Spleen (tissue), 11 donors: ENCODE data around the gene SLC39A1. TPM values are rescaled to one million over a fixed set of nuclear protein-coding genes. Genes with fewer than 3 reads are reported as not detected.

ENCODE experiments used
- DNase-seq: peaks from one replicate; pipeline ENCODE4 v3.0.0-alpha.2; 2020
- H3K27ac ChIP-seq, 8 donors: fragments of 200-600 bp; sonication (generic) in 7 of 8; 1 replicate in 4 of 8; 2 replicates in 4 of 8; pipeline versions ENCODE4 v1.5.0 to v1.8.0; 2016 to 2021; ENCODE audit warnings: inconsistent platforms in 4 of 8, mild to moderate bottlenecking in 4 of 8, moderate library complexity in 1 of 8
- H3K27me3 ChIP-seq, 7 donors: fragments of 200-600 bp; sonication (generic) in 6 of 7; replicated peaks in 1 of 7; 1 replicate in 4 of 7; 2 replicates in 3 of 7; pipeline versions ENCODE4 v1.5.0 to v1.8.0; 2016 to 2021; ENCODE audit warnings: inconsistent platforms in 3 of 7, mild to moderate bottlenecking in 1 of 7
- H3K36me3 ChIP-seq, 6 donors: fragments of 200-600 bp; sonication (generic) in 5 of 6; 1 replicate in 4 of 6; 2 replicates in 2 of 6; pipeline versions ENCODE4 v1.5.0 to v1.8.0; 2016 to 2021; ENCODE audit warnings: inconsistent platforms in 2 of 6
- H3K4me1 ChIP-seq, 6 donors: fragments of 200-600 bp; sonication (generic) in 5 of 6; 1 replicate in 3 of 6; 2 replicates in 3 of 6; pipeline versions ENCODE4 v1.5.0 to v1.8.0; 2016 to 2021; ENCODE audit warnings: inconsistent platforms in 3 of 6
- H3K4me3 ChIP-seq, 8 donors: fragments of 200-600 bp; sonication (generic) in 7 of 8; 1 replicate in 4 of 8; 2 replicates in 4 of 8; pipeline versions ENCODE4 v1.5.0 to v1.8.0; 2016 to 2021; ENCODE audit warnings: inconsistent platforms in 4 of 8, mild to moderate bottlenecking in 4 of 8, moderate library complexity in 2 of 8
- H3K9me3 ChIP-seq, 8 donors: fragments of 200-600 bp; sonication (generic) in 7 of 8; 1 replicate in 4 of 8; 2 replicates in 4 of 8; pipeline versions ENCODE4 v1.5.0 to v1.8.0; 2016 to 2021; ENCODE audit warnings: inconsistent platforms in 4 of 8
- POLR2A ChIP-seq, 3 donors: fragments of 450-650 bp; IDR thresholded peaks; one replicate each; pipeline ENCODE4 v1.5.1; 2017; ENCODE audit warnings: antibody characterized with exemption in 3 of 3, mild to moderate bottlenecking in 1 of 3
- POLR2AphosphoS5 ChIP-seq, 3 donors: sonication (generic); formaldehyde crosslinking; IDR thresholded peaks; one replicate each; pipeline ENCODE4 v1.5.1; 2017; ENCODE audit warnings: antibody characterized with exemption in 3 of 3
- WGBS, 5 donors: extraction: QIAGEN DNeasy Blood & Tissue Kit in 3 of 5; methylation state at CpG; one replicate each; pipeline versions ENCODE4 v1.1.5 to v1.1.7; 2013 to 2018; 5-methylcytosine and 5-hydroxymethylcytosine counted together
- intact Hi-C: fragments of 100-400 bp; cut with DNase I; formaldehyde crosslinking; loops from one replicate; pipeline ENCODE4 v1.15.0; 2023; ENCODE audit warnings: low total_unique reads
- polyA plus RNA-seq, 3 donors: library from polyadenylated mRNA; stranded (reverse); fragments of 200-250 nt; gene quantifications; one replicate each; pipeline ENCODE4 v1.2.1, GENCODE V29; 2013
- total RNA-seq, 7 donors: library from RNA; depleted of rRNA in 3 of 7; stranded (reverse); fragments of >200 nt in 3 of 7; fragmentation: NEBNext Ultra II Directional in 4 of 7; extraction: Animal tissue kit (Norgen Biotek cat#: 25700) in 4 of 7; gene quantifications; one replicate each; pipeline versions ENCODE4 v1.1.0 to v1.2.1, GENCODE V29; 2016 to 2021
- TF ChIP-seq, protein P1 (sequence below), 11 experiments: fragments of 200-600 bp in 7 of 11; fragments of 450-650 bp in 4 of 11; sonication (generic) in 4 of 11; IDR thresholded peaks in 8 of 11; conservative IDR thresholded peaks in 3 of 11; 1 replicate in 7 of 11; 2 replicates in 4 of 11; pipeline versions ENCODE4 v1.4.0 to v1.8.0; 2016 to 2021; ENCODE audit warnings: antibody characterized with exemption in 11 of 11, inconsistent platforms in 4 of 11, mild to moderate bottlenecking in 1 of 11
- donor health status: healthy with polysubstance abuse.
- donor health status: DM: no; HTN: no; CAD: no; lungs with moderate emphysema.
- donor health status: DM: no; HTN: no; CAD: no.
- donor health status: Bipolar disorder and iron deficiency.
- donor health status: healthy.
- donor health status: DM: no; HTN: no; CAD: no.
- donor health status: DM: yes; HTN: yes; CAD: no.

The SLC39A1 gene
- total and polyA plus RNA-seq, 10 donors: 23.6 to 88.4 (median 69.4) TPM

DNA sequence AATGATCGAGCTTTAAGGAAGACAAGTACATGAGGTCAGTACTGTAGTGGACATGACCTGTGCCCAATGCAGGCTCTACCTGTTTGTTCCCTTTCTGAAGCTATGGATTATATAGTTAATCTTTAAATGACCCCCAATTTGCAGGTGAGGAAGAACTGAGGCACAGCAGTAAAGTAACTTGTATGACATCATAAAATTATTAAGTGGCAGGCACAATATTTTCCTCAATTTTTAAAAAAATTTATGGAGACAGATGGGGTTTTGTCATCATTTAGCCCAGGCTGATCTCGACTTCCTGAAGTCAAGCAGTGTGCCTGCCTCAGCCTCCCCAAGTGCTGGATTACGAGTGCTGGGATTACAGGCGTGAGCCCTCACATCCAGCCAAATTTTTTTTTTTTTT is 36.9 kb downstream of the SLC39A1 start:
- DNase-seq: no peak
- H3K9me3 ChIP-seq: no peaks in the 10 kb centered on the region
- no peak overlapping the region for H3K27ac ChIP-seq
- intact Hi-C loops: no loop called here
- H3K36me3 ChIP-seq: peaks cover 0 to 27% (median 21%) of the 10 kb centered on the region in 6 donors
- H3K4me3 ChIP-seq: no peak overlapping the region
- peaks cover 12 to 42% (median 27%) of the 10 kb centered on the region in 6 donors for H3K4me1 ChIP-seq
- TF ChIP-seq, protein P1, sequence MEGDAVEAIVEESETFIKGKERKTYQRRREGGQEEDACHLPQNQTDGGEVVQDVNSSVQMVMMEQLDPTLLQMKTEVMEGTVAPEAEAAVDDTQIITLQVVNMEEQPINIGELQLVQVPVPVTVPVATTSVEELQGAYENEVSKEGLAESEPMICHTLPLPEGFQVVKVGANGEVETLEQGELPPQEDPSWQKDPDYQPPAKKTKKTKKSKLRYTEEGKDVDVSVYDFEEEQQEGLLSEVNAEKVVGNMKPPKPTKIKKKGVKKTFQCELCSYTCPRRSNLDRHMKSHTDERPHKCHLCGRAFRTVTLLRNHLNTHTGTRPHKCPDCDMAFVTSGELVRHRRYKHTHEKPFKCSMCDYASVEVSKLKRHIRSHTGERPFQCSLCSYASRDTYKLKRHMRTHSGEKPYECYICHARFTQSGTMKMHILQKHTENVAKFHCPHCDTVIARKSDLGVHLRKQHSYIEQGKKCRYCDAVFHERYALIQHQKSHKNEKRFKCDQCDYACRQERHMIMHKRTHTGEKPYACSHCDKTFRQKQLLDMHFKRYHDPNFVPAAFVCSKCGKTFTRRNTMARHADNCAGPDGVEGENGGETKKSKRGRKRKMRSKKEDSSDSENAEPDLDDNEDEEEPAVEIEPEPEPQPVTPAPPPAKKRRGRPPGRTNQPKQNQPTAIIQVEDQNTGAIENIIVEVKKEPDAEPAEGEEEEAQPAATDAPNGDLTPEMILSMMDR (IDR thresholded peaks at IDR 0.05 in 8 of 11, conservative IDR thresholded peaks at IDR 0.05 in 3 of 11): no peak
- TF ChIP-seq POLR2A (IDR thresholded peaks at IDR 0.05): no peak
- no peak for TF ChIP-seq POLR2AphosphoS5 (IDR thresholded peaks at IDR 0.05)
- WGBS, 5 donors: 87 to 92% (median 89%) methylated on average over 4 of the region's 4 CpGs
- no peaks in the 10 kb centered on the region for H3K27me3 ChIP-seq

DNA sequence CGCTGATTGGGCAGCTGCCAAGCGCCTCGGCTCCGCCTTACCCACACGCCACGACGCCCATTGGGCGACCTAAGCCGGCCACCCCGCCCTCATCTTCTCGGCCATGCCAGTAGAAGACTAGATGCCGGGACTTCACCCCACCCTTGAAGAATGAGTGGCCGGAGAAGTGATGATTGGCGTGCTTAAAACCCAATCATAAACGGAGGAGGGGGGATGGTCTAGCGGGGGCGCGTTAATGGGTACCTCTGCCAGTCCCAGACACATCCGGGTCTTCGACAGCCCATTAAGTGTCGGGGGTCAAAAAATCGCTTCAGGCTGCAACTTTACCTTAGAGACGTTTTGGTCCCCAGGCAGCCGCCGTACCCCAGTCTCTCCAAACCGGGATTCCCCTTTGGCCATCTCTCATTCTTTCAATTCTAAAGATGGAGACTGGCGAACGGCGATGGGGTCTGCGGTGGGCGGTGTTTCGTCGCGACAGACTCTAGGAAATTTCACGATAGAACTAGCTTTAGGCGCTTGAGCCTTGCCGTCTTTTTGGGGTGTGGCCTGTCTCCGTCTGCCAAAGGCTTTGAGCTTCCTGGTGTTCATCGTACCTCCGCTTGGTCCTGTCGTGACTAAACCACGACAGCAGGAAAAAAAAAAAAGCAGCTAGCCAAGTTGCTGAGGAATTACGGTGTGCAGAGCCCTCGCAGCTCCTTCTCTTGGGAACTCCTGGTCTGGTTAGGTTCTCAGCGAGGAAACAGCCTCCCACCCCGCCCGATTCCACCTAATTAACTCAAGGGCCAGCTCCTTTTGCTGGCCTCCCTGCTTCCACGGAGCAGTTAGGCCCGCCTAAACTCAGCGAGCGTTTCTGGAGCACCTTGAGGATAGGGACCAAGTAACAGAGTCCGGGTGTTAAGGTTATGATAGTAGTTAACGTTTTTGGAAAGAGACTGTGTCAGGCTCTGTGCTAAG is 40.1 kb downstream of the SLC39A1 start, which contains the start of gene GATAD2B:
GATAD2B (minus strand) TSS at position 1 of the 954 bp plus-strand sequence. CDS start 94,625 bp downstream, outside the sequence.
- TF ChIP-seq POLR2A (IDR thresholded peaks at IDR 0.05): no peak
- TF ChIP-seq POLR2AphosphoS5 (IDR thresholded peaks at IDR 0.05): peak in 2 of 3 donors; percentile 72 to 83
- TF ChIP-seq, protein P1 (IDR thresholded peaks at IDR 0.05 in 8 of 11, conservative IDR thresholded peaks at IDR 0.05 in 3 of 11): peak in 2 of 11 experiments; percentile 3 to 17
- intact Hi-C loops: no loop called here
- Histone ChIP-seq H3K4me3 (peak within 1 kb of the TSS; percentile 67 to 97 (median 84)), H3K27me3 (no peaks in the 10 kb centered on the region), H3K36me3 (peaks cover 0 to 11% (median 2%) of the 10 kb centered on the region in 6 donors), H3K9me3 (no peaks in the 10 kb centered on the region), H3K27ac (peak within 1 kb of the TSS; percentile 88 to 97 (median 94)), H3K4me1 (peaks cover 36 to 58% (median 51%) of the 10 kb centered on the region in 6 donors)
- 0 to 1% (median 0%) methylated on average over 48 to 53 of the region's 53 CpGs for WGBS, 5 donors
- peak; percentile 99 for DNase-seq

DNA sequence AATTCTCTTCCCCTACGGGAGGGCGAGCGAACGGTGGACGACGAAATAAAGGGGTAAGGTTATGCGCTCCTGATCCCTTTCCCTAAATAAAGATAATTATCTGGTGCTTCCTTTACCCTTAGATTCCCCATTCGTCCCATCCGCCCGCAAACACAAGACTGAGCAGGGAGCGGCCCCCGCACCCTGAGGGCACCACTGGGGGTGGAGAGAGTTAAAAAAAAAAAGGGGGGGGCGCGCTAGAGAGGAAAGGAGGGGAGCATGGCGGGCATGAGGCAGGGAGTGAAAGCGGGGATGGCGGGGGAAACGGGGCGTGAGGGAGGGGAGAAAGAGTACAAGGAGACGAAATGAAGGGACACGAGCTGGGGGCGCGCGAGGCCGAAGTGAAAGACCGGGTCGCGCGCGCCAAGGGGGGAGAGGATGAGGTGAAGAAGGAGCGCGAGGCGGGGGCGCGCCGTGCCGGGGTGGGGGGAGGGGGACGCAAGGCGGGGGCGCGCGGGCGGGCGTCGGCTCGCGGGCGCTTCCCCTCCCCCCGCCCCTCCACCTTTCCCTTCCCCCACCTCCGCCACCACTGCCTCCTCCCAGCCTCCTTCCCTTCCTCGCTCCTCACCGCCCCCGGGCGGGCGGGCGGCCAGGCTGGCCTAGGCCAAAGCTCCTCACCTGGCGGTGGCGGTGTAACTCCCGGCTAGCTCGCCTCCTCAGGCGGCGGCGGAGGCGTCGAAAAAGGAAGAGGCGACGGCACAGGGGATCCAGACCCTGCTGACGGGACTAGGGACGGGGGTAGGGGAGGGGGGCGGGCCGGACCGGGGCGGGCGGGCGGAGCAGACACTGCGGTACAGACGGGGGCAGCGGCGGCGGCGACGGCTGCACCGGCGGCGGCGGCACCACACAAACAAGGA is 41.0 kb downstream of the SLC39A1 start:
- DNase-seq: no peak
- Histone ChIP-seq H3K27me3 (no peaks in the 10 kb centered on the region), H3K4me3 (peak overlapping the region; percentile 67 to 97 (median 84)), H3K36me3 (peaks cover 0 to 20% (median 2%) of the 10 kb centered on the region in 6 donors), H3K4me1 (peaks cover 36 to 63% (median 53%) of the 10 kb centered on the region in 6 donors), H3K9me3 (no peaks in the 10 kb centered on the region), H3K27ac (peak overlapping the region; percentile 78 to 97 (median 94))
- TF ChIP-seq POLR2A (IDR thresholded peaks at IDR 0.05) (no peak), POLR2AphosphoS5 (IDR thresholded peaks at IDR 0.05) (peak in 2 of 3 donors; percentile 71 to 90)
- TF ChIP-seq, protein P1 (IDR thresholded peaks at IDR 0.05 in 8 of 11, conservative IDR thresholded peaks at IDR 0.05 in 3 of 11): peak in 5 of 11 experiments; percentile 17 to 50 (median 30)
- intact Hi-C loops: no loop called here
- WGBS, 5 donors: 0 to 1% (median 1%) methylated on average over 53 to 75 of the region's 86 CpGs
